Panc1 (cell line): ENCODE measurements around the gene UBR2.

Source experiments
- POLR2AphosphoS5 ChIP-seq: IDR thresholded peaks from 2 replicates; pipeline ENCODE4 v1.6.1; 2012; ENCODE audit warnings: mild to moderate bottlenecking, low read depth, low read length, moderate library complexity
- TCF7L2 ChIP-seq: IDR thresholded peaks from 2 replicates; pipeline ENCODE4 v1.6.1; 2011; ENCODE audit warnings: mild to moderate bottlenecking, low read depth, low read length, inconsistent platforms
- TF ChIP-seq, protein P1 (sequence below): fragments of 450-650 bp; IDR thresholded peaks from 2 replicates; pipeline ENCODE4 v1.5.1; 2017; ENCODE audit warnings: mild to moderate bottlenecking
- TF ChIP-seq, protein P2 (sequence below), 2 experiments: IDR thresholded peaks; 2 replicates each; pipeline ENCODE4 v1.6.1; 2011 to 2012; ENCODE audit warnings: low read depth in 2 of 2, control low read depth in 1 of 2, low read length in 1 of 2, mild to moderate bottlenecking in 1 of 2, moderate library complexity in 1 of 2; ENCODE audit not compliant: insufficient read depth in 1 of 2

DNA sequence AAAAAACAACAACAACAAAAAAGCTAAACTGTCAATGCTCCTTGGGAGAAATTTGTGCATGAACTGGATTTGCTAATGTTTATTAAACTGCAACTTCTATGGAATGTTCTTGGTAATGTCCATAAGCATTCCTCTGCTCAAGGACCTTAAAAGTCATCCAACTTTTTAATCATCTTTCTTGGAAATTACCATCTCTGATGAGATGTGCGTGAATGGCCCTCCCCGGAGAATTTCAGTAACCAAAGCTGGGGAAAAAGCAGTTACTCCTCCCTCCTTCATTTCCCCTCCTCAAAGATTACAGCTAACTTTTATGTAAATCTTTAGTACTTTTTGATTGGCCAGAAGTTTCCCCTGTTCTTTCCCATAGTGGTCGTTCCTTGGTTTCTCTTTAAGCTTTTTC, 176.9 kb downstream of the UBR2 start:
- TF ChIP-seq, protein P1, sequence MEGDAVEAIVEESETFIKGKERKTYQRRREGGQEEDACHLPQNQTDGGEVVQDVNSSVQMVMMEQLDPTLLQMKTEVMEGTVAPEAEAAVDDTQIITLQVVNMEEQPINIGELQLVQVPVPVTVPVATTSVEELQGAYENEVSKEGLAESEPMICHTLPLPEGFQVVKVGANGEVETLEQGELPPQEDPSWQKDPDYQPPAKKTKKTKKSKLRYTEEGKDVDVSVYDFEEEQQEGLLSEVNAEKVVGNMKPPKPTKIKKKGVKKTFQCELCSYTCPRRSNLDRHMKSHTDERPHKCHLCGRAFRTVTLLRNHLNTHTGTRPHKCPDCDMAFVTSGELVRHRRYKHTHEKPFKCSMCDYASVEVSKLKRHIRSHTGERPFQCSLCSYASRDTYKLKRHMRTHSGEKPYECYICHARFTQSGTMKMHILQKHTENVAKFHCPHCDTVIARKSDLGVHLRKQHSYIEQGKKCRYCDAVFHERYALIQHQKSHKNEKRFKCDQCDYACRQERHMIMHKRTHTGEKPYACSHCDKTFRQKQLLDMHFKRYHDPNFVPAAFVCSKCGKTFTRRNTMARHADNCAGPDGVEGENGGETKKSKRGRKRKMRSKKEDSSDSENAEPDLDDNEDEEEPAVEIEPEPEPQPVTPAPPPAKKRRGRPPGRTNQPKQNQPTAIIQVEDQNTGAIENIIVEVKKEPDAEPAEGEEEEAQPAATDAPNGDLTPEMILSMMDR, result no peak
- TF ChIP-seq, protein P2, sequence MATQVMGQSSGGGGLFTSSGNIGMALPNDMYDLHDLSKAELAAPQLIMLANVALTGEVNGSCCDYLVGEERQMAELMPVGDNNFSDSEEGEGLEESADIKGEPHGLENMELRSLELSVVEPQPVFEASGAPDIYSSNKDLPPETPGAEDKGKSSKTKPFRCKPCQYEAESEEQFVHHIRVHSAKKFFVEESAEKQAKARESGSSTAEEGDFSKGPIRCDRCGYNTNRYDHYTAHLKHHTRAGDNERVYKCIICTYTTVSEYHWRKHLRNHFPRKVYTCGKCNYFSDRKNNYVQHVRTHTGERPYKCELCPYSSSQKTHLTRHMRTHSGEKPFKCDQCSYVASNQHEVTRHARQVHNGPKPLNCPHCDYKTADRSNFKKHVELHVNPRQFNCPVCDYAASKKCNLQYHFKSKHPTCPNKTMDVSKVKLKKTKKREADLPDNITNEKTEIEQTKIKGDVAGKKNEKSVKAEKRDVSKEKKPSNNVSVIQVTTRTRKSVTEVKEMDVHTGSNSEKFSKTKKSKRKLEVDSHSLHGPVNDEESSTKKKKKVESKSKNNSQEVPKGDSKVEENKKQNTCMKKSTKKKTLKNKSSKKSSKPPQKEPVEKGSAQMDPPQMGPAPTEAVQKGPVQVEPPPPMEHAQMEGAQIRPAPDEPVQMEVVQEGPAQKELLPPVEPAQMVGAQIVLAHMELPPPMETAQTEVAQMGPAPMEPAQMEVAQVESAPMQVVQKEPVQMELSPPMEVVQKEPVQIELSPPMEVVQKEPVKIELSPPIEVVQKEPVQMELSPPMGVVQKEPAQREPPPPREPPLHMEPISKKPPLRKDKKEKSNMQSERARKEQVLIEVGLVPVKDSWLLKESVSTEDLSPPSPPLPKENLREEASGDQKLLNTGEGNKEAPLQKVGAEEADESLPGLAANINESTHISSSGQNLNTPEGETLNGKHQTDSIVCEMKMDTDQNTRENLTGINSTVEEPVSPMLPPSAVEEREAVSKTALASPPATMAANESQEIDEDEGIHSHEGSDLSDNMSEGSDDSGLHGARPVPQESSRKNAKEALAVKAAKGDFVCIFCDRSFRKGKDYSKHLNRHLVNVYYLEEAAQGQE (IDR thresholded peaks at IDR 0.05; ENCODE audit: insufficient read depth in 1 of 2, low read depth in 2 of 2, low read length in 1 of 2), result no peak
- TF ChIP-seq TCF7L2 (no peak), POLR2AphosphoS5 (no peak)
